Stimulated activated CD4-positive, alpha-beta T cell treated with anti-CD3 and anti-CD28 coated beads, Interleukin-2, amount 100 ng/mL, for 24 hours (primary cell): ENCODE data around the gene PTDSS2.
A peak's percentile ranks its signal among the peaks of the same experiment; 100 is the strongest.
"Not testable (repeated sequence)": the region's sequence is repeated elsewhere in the genome, so short reads cannot be mapped to it uniquely, and the experiment has no call there.

ENCODE experiments used
- DNase-seq, 2 donors: peaks; one replicate each; pipeline ENCODE4 v3.0.0-alpha.2; 2020

Gene PTDSS2

GRCh38 chr11:452203-452744 lies 2.2 kb downstream of the PTDSS2 start:
- no peak for DNase-seq

- DNase-seq = no peak
Observed at GRCh38 chr11:452916-453527, 2.9 kb downstream of the PTDSS2 start.

GRCh38 chr11:453564-453963 lies 3.5 kb downstream of the PTDSS2 start:
- no peak for DNase-seq

- DNase-seq = no peak
Observed at GRCh38 chr11:454043-454442, 4.0 kb downstream of the PTDSS2 start.

GRCh38 chr11:454801-455565 lies 4.9 kb downstream of the PTDSS2 start:
- DNase-seq = no peak

- DNase-seq = no peak
Observed at GRCh38 chr11:455566-456147, 5.6 kb downstream of the PTDSS2 start.

GRCh38 chr11:456533-456932 lies 6.5 kb downstream of the PTDSS2 start:
- DNase-seq = peak in 1 of 2 donors; percentile 51

GRCh38 chr11:457111-457760 lies 7.2 kb downstream of the PTDSS2 start:
- DNase-seq = no peak

GRCh38 chr11:459511-460220 lies 9.6 kb downstream of the PTDSS2 start:
- no peak for DNase-seq

- no peak for DNase-seq
Observed at GRCh38 chr11:460331-461199, 10.5 kb downstream of the PTDSS2 start.

GRCh38 chr11:461626-462025 lies 11.5 kb downstream of the PTDSS2 start:
- DNase-seq = no peak

GRCh38 chr11:462107-462890 lies 12.2 kb downstream of the PTDSS2 start:
- no peak for DNase-seq

- DNase-seq = no peak
Observed at GRCh38 chr11:464316-464715, 14.2 kb downstream of the PTDSS2 start.

GRCh38 chr11:465896-466530 lies 15.9 kb downstream of the PTDSS2 start:
- DNase-seq = no peak

GRCh38 chr11:468036-468435 lies 18.0 kb downstream of the PTDSS2 start:
- DNase-seq = no peak

GRCh38 chr11:468493-468892 lies 18.4 kb downstream of the PTDSS2 start:
- DNase-seq = no peak

- not testable (repeated sequence) for DNase-seq
Observed at GRCh38 chr11:469026-469683, 19.1 kb downstream of the PTDSS2 start.

- no peak for DNase-seq
Observed at GRCh38 chr11:469684-470560, 19.8 kb downstream of the PTDSS2 start.
